Neural cell (in vitro differentiated cells): ENCODE data around the gene LTB4R2. TPM values are rescaled to one million over a fixed set of nuclear protein-coding genes. Genes with fewer than 3 reads are reported as not detected.

Source experiments
- H2AFZ ChIP-seq: fragments of 200-600, 300-800 bp; sonication (generic), shearing (Covaris generic); 2 replicates; pipeline ENCODE4 v1.6.0; 2014; ENCODE audit warnings: low read depth, mild to moderate bottlenecking, antibody characterized with exemption, low read length, moderate library complexity
- H3F3A ChIP-seq: fragments of 200-600 bp; shearing (Covaris generic); 2 replicates; pipeline ENCODE4 v1.6.1; 2016; ENCODE audit warnings: mild to moderate bottlenecking, moderate library complexity, mixed read lengths, antibody characterized with exemption, low read length; ENCODE audit not compliant: insufficient read depth, poor library complexity, severe bottlenecking
- H3K27ac ChIP-seq: fragments of 200-600, 300-800 bp; sonication (generic), shearing (Covaris generic); 2 replicates; pipeline ENCODE4 v1.5.1; 2014; ENCODE audit warnings: mild to moderate bottlenecking, low read length, moderate library complexity
- H3K27me3 ChIP-seq: fragments of 300-800, 200-600 bp; sonication (generic), shearing (Covaris generic); 2 replicates; pipeline ENCODE4 v1.6.0; 2014; ENCODE audit warnings: mild to moderate bottlenecking, low read depth, low read length, moderate library complexity; ENCODE audit not compliant: insufficient read depth
- H3K36me3 ChIP-seq: fragments of 300-800, 200-600 bp; sonication (generic), shearing (Covaris generic); 2 replicates; pipeline ENCODE4 v1.5.1; 2014; ENCODE audit warnings: mild to moderate bottlenecking, antibody characterized with exemption, low read length, moderate library complexity; ENCODE audit not compliant: insufficient read depth
- H3K4me2 ChIP-seq: fragments of 300-800, 200-600 bp; sonication (generic), shearing (Covaris generic); 2 replicates; pipeline ENCODE4 v1.6.0; 2014; ENCODE audit warnings: mild to moderate bottlenecking, low read length
- H3K4me3 ChIP-seq: fragments of 300-800, 200-600 bp; sonication (generic), shearing (Covaris generic); 2 replicates; pipeline ENCODE4 v1.5.1; 2014; ENCODE audit warnings: mild to moderate bottlenecking, low read length, moderate library complexity
- H3K79me2 ChIP-seq: fragments of 200-600 bp; shearing (Covaris generic); replicated peaks from 2 replicates; pipeline ENCODE4 v1.6.0; 2014; ENCODE audit warnings: mild to moderate bottlenecking, low read length, moderate library complexity; ENCODE audit not compliant: insufficient read depth
- H3K9ac ChIP-seq: fragments of 300-800, 200-600 bp; sonication (generic), shearing (Covaris generic); 2 replicates; pipeline ENCODE4 v1.6.1; 2016; ENCODE audit warnings: mild to moderate bottlenecking, low read length, mixed read lengths
- H3K9me2 ChIP-seq: fragments of 200-600 bp; shearing (Covaris generic); 2 replicates; pipeline ENCODE4 v1.6.1; 2016; ENCODE audit warnings: mild to moderate bottlenecking, low read length, mixed read lengths; ENCODE audit not compliant: insufficient read depth
- H3K9me3 ChIP-seq: fragments of 200-600, 300-800 bp; sonication (generic), shearing (Covaris generic); 2 replicates; pipeline ENCODE4 v1.6.1; 2016; ENCODE audit warnings: mild to moderate bottlenecking, mixed run types, low read length, moderate library complexity, mixed read lengths
- H4K20me1 ChIP-seq: fragments of 200-600 bp; shearing (Covaris generic); 2 replicates; pipeline ENCODE4 v1.6.1; 2016; ENCODE audit warnings: mild to moderate bottlenecking, mixed run types; ENCODE audit not compliant: insufficient read depth
- CTCF ChIP-seq: fragments of 450-650 bp; IDR thresholded peaks from 2 replicates; pipeline ENCODE4 v1.5.1; 2014; ENCODE audit warnings: antibody characterized with exemption, mild to moderate bottlenecking, moderate library complexity; ENCODE audit not compliant: poor library complexity, severe bottlenecking
- EP300 ChIP-seq: fragments of 450-650 bp; conservative IDR thresholded peaks from 2 replicates; pipeline ENCODE4 v1.6.1; 2014; ENCODE audit warnings: antibody characterized with exemption, mild to moderate bottlenecking, moderate library complexity; ENCODE audit not compliant: poor library complexity, severe bottlenecking
- EZH2 ChIP-seq: fragments of 200-600, 300-800 bp; shearing (Covaris generic), sonication (generic); IDR thresholded peaks from 2 replicates; pipeline ENCODE4 v1.6.1; 2014; ENCODE audit warnings: antibody characterized with exemption, low read length, borderline replicate concordance, mild to moderate bottlenecking; ENCODE audit not compliant: insufficient read depth, poor library complexity, severe bottlenecking
- MXI1 ChIP-seq: fragments of 450-650 bp; conservative IDR thresholded peaks from 2 replicates; pipeline ENCODE4 v1.6.1; 2014; ENCODE audit warnings: antibody characterized with exemption, mild to moderate bottlenecking; ENCODE audit not compliant: poor library complexity, severe bottlenecking
- POLR2AphosphoS5 ChIP-seq: IDR thresholded peaks from 2 replicates; pipeline ENCODE4 v1.6.1; 2012
- RAD21 ChIP-seq: fragments of 450-650 bp; conservative IDR thresholded peaks from 2 replicates; pipeline ENCODE4 v1.6.1; 2014; ENCODE audit warnings: antibody characterized with exemption, mild to moderate bottlenecking, moderate library complexity
- REST ChIP-seq: IDR thresholded peaks from 2 replicates; pipeline ENCODE4 v1.6.1; 2012; ENCODE audit warnings: borderline replicate concordance
- SMC3 ChIP-seq: fragments of 450-650 bp; conservative IDR thresholded peaks from 2 replicates; pipeline ENCODE4 v1.6.1; 2014; ENCODE audit warnings: antibody characterized with exemption, mild to moderate bottlenecking, moderate library complexity; ENCODE audit not compliant: poor library complexity
- TAF1 ChIP-seq: IDR thresholded peaks from 2 replicates; pipeline ENCODE4 v1.6.1; 2012; ENCODE audit warnings: low read depth
- polyA plus RNA-seq: library from polyadenylated mRNA; depleted of rRNA; stranded (reverse); fragments of >200 nt; gene quantifications from 2 replicates; pipeline ENCODE4 v1.2.3, GENCODE V29; 2014

The LTB4R2 gene
- polyA plus RNA-seq, 1 donor from 2014 or later = 5.0 TPM

- no peak overlapping the region for H2AFZ ChIP-seq
- no peak overlapping the region for H3K27ac ChIP-seq
- no peaks in the 10 kb centered on the region for H3K27me3 ChIP-seq
- H3K9ac ChIP-seq = no peak overlapping the region
- no peak overlapping the region for H3K4me2 ChIP-seq
- H3K9me3 ChIP-seq = no peaks in the 10 kb centered on the region
- no peaks in the 10 kb centered on the region for H3K36me3 ChIP-seq
- H3K79me2 ChIP-seq = no peaks in the 10 kb centered on the region
- no peaks in the 10 kb centered on the region for H3K9me2 ChIP-seq
- no peaks in the 10 kb centered on the region for H4K20me1 ChIP-seq
- H3K4me3 ChIP-seq = no peak overlapping the region
- no peaks in the 10 kb centered on the region for H3F3A ChIP-seq
- TF ChIP-seq EP300 (no peak), REST (no peak), RAD21 (no peak), MXI1 (no peak), TAF1 (no peak)
These were observed 24.6 kb upstream of the LTB4R2 start for GRCh38 chr14:24285351-24285750.

GRCh38 chr14:24286996-24287395 is 22.9 kb upstream of the LTB4R2 start:
- H3K4me3 ChIP-seq = no peak overlapping the region
- no peak for TF ChIP-seq EZH2
- no peak for TF ChIP-seq REST
- no peak for TF ChIP-seq TAF1
- TF ChIP-seq SMC3 = no peak
- TF ChIP-seq POLR2AphosphoS5 = no peak
- TF ChIP-seq RAD21 = no peak
- TF ChIP-seq EP300 = no peak
- no peak for TF ChIP-seq MXI1
- no peak for TF ChIP-seq CTCF
- H2AFZ ChIP-seq = no peak overlapping the region
- H3K36me3 ChIP-seq = no peaks in the 10 kb centered on the region
- H3K9me2 ChIP-seq = no peaks in the 10 kb centered on the region
- no peaks in the 10 kb centered on the region for H4K20me1 ChIP-seq
- H3K4me2 ChIP-seq = no peak overlapping the region
- H3F3A ChIP-seq = no peaks in the 10 kb centered on the region
- no peaks in the 10 kb centered on the region for H3K79me2 ChIP-seq
- no peaks in the 10 kb centered on the region for H3K9me3 ChIP-seq
- no peaks in the 10 kb centered on the region for H3K27me3 ChIP-seq
- H3K27ac ChIP-seq = no peak overlapping the region
- no peak overlapping the region for H3K9ac ChIP-seq
